ENCODE measurements around the gene SLC46A3.
"Not testable (repeated sequence)": the region's sequence is repeated elsewhere in the genome, so short reads cannot be mapped to it uniquely, and the experiment has no call there.

Gene SLC46A3

GRCh38 chr13:28751175-28751960 is 32.6 kb upstream of the SLC46A3 start:
- Histone ChIP-seq H3K4me3 (no peak overlapping the region), H3K36me3 (ENCODE audit: insufficient read depth, low read length) (no peaks in the 10 kb centered on the region), H3K9ac (ENCODE audit: insufficient read length) (no peak overlapping the region), H3K27ac (peak overlapping the region; percentile 99), H3K9me3 (ENCODE audit: low read depth, low read length) (no peaks in the 10 kb centered on the region; the same call in 1 of the 2 replicates)
- TF ChIP-seq EZH2 (IDR thresholded peaks at IDR 0.05) (no peak), FOXP2 (optimal IDR thresholded peaks at IDR 0.05; ENCODE audit: control extremely low read depth, extremely low read length, insufficient read depth) (no peak), POLR2AphosphoS5 (IDR thresholded peaks at IDR 0.05; ENCODE audit: borderline replicate concordance, low read depth, low read length) (no peak)
- DNase-seq (ENCODE audit: low read depth, low spot score) = no peak

- no peak for DNase-seq (ENCODE audit: low read depth, low spot score)
- Histone ChIP-seq H3K36me3 (ENCODE audit: insufficient read depth, low read length) (no peaks in the 10 kb centered on the region), H3K9ac (ENCODE audit: insufficient read length) (no peak overlapping the region), H3K4me3 (no peak overlapping the region), H3K27ac (peak overlapping the region; percentile 56), H3K9me3 (ENCODE audit: low read depth, low read length) (no peaks in the 10 kb centered on the region; the same call in 1 of the 2 replicates)
- TF ChIP-seq FOXP2 (optimal IDR thresholded peaks at IDR 0.05; ENCODE audit: control extremely low read depth, extremely low read length, insufficient read depth) = no peak
- TF ChIP-seq EZH2 (IDR thresholded peaks at IDR 0.05) = no peak
Measured at GRCh38 chr13:28750187-28751045, 31.6 kb upstream of the SLC46A3 start.

- no peak for DNase-seq (ENCODE audit: low read depth, low spot score)
- Histone ChIP-seq H3K9me3 (ENCODE audit: low read depth, low read length) (no peaks in the 10 kb centered on the region; the same call in 1 of the 2 replicates), H3K36me3 (ENCODE audit: insufficient read depth, low read length) (no peaks in the 10 kb centered on the region), H3K9ac (ENCODE audit: insufficient read length) (no peak overlapping the region), H3K27ac (no peak overlapping the region), H3K4me3 (no peak overlapping the region)
- no peak for TF ChIP-seq EZH2 (IDR thresholded peaks at IDR 0.05)
- TF ChIP-seq POLR2AphosphoS5 (IDR thresholded peaks at IDR 0.05; ENCODE audit: borderline replicate concordance, low read depth, low read length) = no peak
- TF ChIP-seq FOXP2 (optimal IDR thresholded peaks at IDR 0.05; ENCODE audit: control extremely low read depth, extremely low read length, insufficient read depth) = no peak
Measured at GRCh38 chr13:28747851-28748250, 29.1 kb upstream of the SLC46A3 start.

- H3K4me3 ChIP-seq = no peak overlapping the region
- no peaks in the 10 kb centered on the region; the same call in 1 of the 2 replicates for H3K9me3 ChIP-seq (ENCODE audit: low read depth, low read length)
- no peak overlapping the region for H3K27ac ChIP-seq
- no peak for DNase-seq (ENCODE audit: low read depth, low spot score)
- H3K9ac ChIP-seq (ENCODE audit: insufficient read length) = no peak overlapping the region
- no peaks in the 10 kb centered on the region for H3K36me3 ChIP-seq (ENCODE audit: insufficient read depth, low read length)
- TF ChIP-seq EZH2 (IDR thresholded peaks at IDR 0.05) (no peak), POLR2AphosphoS5 (IDR thresholded peaks at IDR 0.05; ENCODE audit: borderline replicate concordance, low read depth, low read length) (no peak), FOXP2 (optimal IDR thresholded peaks at IDR 0.05; ENCODE audit: control extremely low read depth, extremely low read length, insufficient read depth) (no peak)
Measured at GRCh38 chr13:28746287-28746612, 27.5 kb upstream of the SLC46A3 start.

GRCh38 chr13:28744656-28745055 is 25.9 kb upstream of the SLC46A3 start:
- H3K4me3 ChIP-seq = no peak overlapping the region
- no peak overlapping the region for H3K9ac ChIP-seq (ENCODE audit: insufficient read length)
- H3K27ac ChIP-seq = no peak overlapping the region
- no peak for TF ChIP-seq EZH2 (IDR thresholded peaks at IDR 0.05)
- no peak for TF ChIP-seq FOXP2 (optimal IDR thresholded peaks at IDR 0.05; ENCODE audit: control extremely low read depth, extremely low read length, insufficient read depth)
- no peak for TF ChIP-seq POLR2AphosphoS5 (IDR thresholded peaks at IDR 0.05; ENCODE audit: borderline replicate concordance, low read depth, low read length)
- DNase-seq (ENCODE audit: low read depth, low spot score) = no peak
- H3K9me3 ChIP-seq (ENCODE audit: low read depth, low read length) = no peaks in the 10 kb centered on the region; the same call in 1 of the 2 replicates
- no peaks in the 10 kb centered on the region for H3K36me3 ChIP-seq (ENCODE audit: insufficient read depth, low read length)

DNA sequence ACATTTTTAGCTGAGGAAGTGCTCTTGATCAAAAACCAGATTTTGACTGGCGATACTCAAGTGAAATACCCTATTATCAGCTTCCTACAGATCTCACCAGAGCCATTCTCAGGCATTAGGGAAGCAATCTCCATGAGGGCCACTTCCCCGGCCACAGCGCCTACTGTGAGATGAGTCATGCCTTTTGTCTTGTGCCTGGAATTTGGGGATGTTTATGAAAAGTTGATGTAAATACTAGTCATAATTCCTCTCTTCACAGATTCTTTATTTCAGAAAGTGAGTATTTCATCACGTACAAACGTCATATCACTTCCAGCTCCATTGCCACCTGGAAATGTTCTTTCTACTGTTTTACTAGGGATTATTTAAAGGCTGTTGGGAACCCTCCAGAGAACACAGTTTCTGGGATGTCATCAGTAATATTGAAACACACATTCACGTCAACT is 25.3 kb upstream of the SLC46A3 start:
- no peak overlapping the region for H3K9ac ChIP-seq (ENCODE audit: insufficient read length)
- no peak for DNase-seq (ENCODE audit: low read depth, low spot score)
- no peak overlapping the region for H3K4me3 ChIP-seq
- TF ChIP-seq FOXP2 (optimal IDR thresholded peaks at IDR 0.05; ENCODE audit: control extremely low read depth, extremely low read length, insufficient read depth) = no peak
- TF ChIP-seq POLR2AphosphoS5 (IDR thresholded peaks at IDR 0.05; ENCODE audit: borderline replicate concordance, low read depth, low read length) = no peak
- TF ChIP-seq EZH2 (IDR thresholded peaks at IDR 0.05) = no peak
- peak overlapping the region; percentile 49; the same call in 1 of the 2 replicates for H3K27ac ChIP-seq
- H3K36me3 ChIP-seq (ENCODE audit: insufficient read depth, low read length) = no peaks in the 10 kb centered on the region
- H3K9me3 ChIP-seq (ENCODE audit: low read depth, low read length) = no peaks in the 10 kb centered on the region

- Histone ChIP-seq H3K27ac (peak overlapping the region; percentile 49; the same call in 1 of the 2 replicates), H3K9ac (ENCODE audit: insufficient read length) (no peak overlapping the region), H3K4me3 (no peak overlapping the region), H3K9me3 (ENCODE audit: low read depth, low read length) (no peaks in the 10 kb centered on the region), H3K36me3 (ENCODE audit: insufficient read depth, low read length) (no peaks in the 10 kb centered on the region)
- TF ChIP-seq EZH2 (IDR thresholded peaks at IDR 0.05) (no peak), FOXP2 (optimal IDR thresholded peaks at IDR 0.05; ENCODE audit: control extremely low read depth, extremely low read length, insufficient read depth) (no peak), POLR2AphosphoS5 (IDR thresholded peaks at IDR 0.05; ENCODE audit: borderline replicate concordance, low read depth, low read length) (no peak)
- no peak for DNase-seq (ENCODE audit: low read depth, low spot score)
Measured at GRCh38 chr13:28743499-28744083, 24.8 kb upstream of the SLC46A3 start.

DNA sequence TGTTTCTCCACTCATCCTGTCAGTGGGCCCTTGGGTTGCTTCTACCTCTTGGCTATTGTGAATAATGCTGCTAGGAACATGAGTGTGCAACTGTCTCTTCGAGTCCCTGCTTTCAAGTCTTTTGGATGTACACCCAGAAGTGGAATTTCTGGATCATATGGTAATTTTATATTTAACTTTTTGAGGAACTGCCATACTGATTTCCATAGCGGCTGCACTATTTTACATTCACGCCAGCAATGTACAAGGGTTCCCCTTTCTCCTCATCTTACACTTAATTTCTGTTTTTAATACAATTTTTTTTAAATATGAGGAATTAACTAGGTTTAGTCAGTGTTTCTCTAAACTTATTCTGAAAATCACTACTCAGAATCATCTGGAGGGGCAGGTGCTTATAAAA is 24.2 kb upstream of the SLC46A3 start:
- Histone ChIP-seq H3K4me3 (no peak overlapping the region), H3K9ac (ENCODE audit: insufficient read length) (no peak overlapping the region), H3K27ac (no peak overlapping the region), H3K36me3 (ENCODE audit: insufficient read depth, low read length) (no peaks in the 10 kb centered on the region), H3K9me3 (ENCODE audit: low read depth, low read length) (no peaks in the 10 kb centered on the region)
- no peak for TF ChIP-seq EZH2 (IDR thresholded peaks at IDR 0.05)
- no peak for TF ChIP-seq FOXP2 (optimal IDR thresholded peaks at IDR 0.05; ENCODE audit: control extremely low read depth, extremely low read length, insufficient read depth)
- no peak for TF ChIP-seq POLR2AphosphoS5 (IDR thresholded peaks at IDR 0.05; ENCODE audit: borderline replicate concordance, low read depth, low read length)
- DNase-seq (ENCODE audit: low read depth, low spot score) = no peak

GRCh38 chr13:28742445-28742844 is 23.7 kb upstream of the SLC46A3 start:
- not testable (repeated sequence) for H3K36me3 ChIP-seq (ENCODE audit: insufficient read depth, low read length); H3K4me3 ChIP-seq; H3K9ac ChIP-seq (ENCODE audit: insufficient read length); H3K27ac ChIP-seq; DNase-seq (ENCODE audit: low read depth, low spot score); H3K9me3 ChIP-seq (ENCODE audit: low read depth, low read length)
